Measurements from ENCODE around the gene KCNK7.
A peak's percentile ranks its signal among the peaks of the same experiment; 100 is the strongest.

DNA sequence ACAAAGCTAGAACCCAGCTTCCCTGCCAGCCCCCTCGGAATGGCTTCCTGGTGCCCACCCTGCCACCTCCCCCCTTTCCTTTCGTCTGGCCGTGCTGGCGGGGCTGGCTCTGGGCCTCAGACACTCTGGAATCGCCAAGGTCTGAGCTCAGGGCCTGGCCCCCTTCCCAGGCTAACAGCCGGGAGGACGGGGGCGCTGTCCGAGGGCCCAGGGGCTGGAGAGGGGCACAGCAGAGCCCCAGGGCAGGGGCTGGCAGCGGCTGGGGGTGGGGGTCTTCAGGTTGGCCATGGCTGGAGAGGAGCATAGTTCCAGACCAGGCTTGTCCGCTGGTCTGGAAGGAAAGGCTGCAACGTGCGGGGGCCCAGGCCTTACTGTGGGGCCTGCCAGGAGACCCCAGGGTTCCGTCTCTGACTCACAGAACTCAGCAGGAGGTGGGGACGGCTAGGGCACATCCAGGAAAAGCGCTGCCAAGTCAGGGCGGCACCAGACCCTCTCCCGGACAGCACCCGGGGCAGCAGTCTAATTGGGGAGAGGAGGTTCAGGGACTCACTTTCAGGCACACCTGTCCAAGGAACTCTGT, 36.6 kb downstream of the KCNK7 start:
- TF ChIP-seq CTCF (IDR thresholded peaks at IDR 0.05 in 4 of 5, conservative IDR thresholded peaks at IDR 0.05 in 1 of 5) (peak in 1 of 5 experiments; percentile 13), POLR2A (IDR thresholded peaks at IDR 0.05) (no peak)
